ENCODE measurements around the gene SAMD4B.
"Not testable (repeated sequence)": the region's sequence is repeated elsewhere in the genome, so short reads cannot be mapped to it uniquely, and the experiment has no call there.

Gene SAMD4B

DNA sequence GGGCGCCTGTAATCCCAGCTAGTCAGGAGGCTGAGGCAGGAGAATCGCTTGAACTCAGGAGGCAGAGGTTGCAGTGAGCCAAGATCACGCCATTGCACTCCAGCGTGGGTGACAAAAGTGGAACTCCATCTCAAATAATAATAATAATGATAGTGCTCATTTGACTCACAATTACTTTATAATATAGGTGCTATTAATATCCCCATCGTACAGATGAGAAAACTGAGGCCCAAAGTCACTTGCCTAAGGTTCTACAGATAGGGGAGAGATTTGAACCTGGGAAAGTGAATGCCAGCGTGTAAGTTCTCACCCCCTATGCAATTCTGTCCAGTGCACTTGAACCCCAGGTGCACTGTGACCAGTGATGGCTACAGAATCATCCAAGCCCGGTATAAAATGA is 12.3 kb upstream of the SAMD4B start:
- no peaks in the 10 kb centered on the region for H3K36me3 Mint-ChIP-seq (ENCODE audit: low read depth)
- peaks cover 35% of the 10 kb centered on the region for H3K27me3 Mint-ChIP-seq (ENCODE audit: low read depth, poor library complexity)
- TF ChIP-seq, protein P1, sequence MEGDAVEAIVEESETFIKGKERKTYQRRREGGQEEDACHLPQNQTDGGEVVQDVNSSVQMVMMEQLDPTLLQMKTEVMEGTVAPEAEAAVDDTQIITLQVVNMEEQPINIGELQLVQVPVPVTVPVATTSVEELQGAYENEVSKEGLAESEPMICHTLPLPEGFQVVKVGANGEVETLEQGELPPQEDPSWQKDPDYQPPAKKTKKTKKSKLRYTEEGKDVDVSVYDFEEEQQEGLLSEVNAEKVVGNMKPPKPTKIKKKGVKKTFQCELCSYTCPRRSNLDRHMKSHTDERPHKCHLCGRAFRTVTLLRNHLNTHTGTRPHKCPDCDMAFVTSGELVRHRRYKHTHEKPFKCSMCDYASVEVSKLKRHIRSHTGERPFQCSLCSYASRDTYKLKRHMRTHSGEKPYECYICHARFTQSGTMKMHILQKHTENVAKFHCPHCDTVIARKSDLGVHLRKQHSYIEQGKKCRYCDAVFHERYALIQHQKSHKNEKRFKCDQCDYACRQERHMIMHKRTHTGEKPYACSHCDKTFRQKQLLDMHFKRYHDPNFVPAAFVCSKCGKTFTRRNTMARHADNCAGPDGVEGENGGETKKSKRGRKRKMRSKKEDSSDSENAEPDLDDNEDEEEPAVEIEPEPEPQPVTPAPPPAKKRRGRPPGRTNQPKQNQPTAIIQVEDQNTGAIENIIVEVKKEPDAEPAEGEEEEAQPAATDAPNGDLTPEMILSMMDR (IDR thresholded peaks at IDR 0.05) = no peak
- DNase-seq = no peak
- H3K4me3 Mint-ChIP-seq = no peak overlapping the region
- no peaks in the 10 kb centered on the region for H3K9me3 Mint-ChIP-seq
- H3K27ac Mint-ChIP-seq = no peak overlapping the region
- peaks cover 15% of the 10 kb centered on the region for H3K4me1 Mint-ChIP-seq

DNA sequence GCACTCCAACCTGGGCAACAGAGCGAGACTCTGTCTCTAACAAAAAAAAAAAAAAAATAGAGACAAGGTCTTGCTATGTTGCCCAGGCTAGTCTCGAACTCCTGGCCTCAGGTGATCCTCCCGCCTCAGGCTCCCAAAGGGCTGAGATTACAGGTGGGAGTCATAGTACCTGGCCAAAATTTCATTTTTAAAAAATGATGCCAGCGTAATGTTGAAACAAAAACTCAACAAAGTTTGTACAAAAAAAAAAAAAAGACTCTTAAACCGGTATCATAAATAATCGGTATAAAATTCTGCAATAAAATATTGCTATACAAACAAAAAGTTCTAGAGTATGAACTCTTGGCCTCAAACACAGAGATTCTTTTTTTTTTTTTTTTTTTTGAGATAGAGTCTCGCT is 9.9 kb upstream of the SAMD4B start:
- H3K27ac Mint-ChIP-seq = no peak overlapping the region
- TF ChIP-seq, protein P1 (IDR thresholded peaks at IDR 0.05) = no peak
- peaks cover 21% of the 10 kb centered on the region for H3K4me1 Mint-ChIP-seq
- no peak overlapping the region for H3K4me3 Mint-ChIP-seq
- no peaks in the 10 kb centered on the region for H3K36me3 Mint-ChIP-seq (ENCODE audit: low read depth)
- no peak for DNase-seq
- peaks cover 37% of the 10 kb centered on the region for H3K27me3 Mint-ChIP-seq (ENCODE audit: low read depth, poor library complexity)
- H3K9me3 Mint-ChIP-seq = no peaks in the 10 kb centered on the region

DNA sequence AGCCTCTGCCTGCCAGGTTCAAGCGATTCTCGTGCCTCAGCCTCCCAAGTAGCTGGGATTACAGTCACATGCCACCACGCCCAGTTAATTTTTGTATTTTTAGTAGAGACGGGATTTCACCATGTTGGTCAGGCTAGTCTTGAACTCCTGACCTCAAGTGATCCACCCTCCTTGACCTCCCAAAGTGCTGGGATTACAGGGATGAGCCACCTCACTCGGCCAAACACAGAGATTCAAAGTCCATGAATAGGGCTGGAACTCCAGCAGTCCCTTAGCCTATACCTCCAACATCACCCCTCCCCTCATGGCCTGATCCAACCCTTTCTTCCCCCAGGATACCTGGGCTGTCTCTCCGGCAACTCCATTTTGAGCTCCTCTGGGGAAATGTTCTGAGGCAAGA is 9.5 kb upstream of the SAMD4B start:
- not testable (repeated sequence) for H3K27ac Mint-ChIP-seq; H3K4me3 Mint-ChIP-seq; DNase-seq; H3K36me3 Mint-ChIP-seq (ENCODE audit: low read depth); H3K9me3 Mint-ChIP-seq
- peaks cover 41% of the 10 kb centered on the region for H3K27me3 Mint-ChIP-seq (ENCODE audit: low read depth, poor library complexity)
- H3K4me1 Mint-ChIP-seq = peaks cover 17% of the 10 kb centered on the region

DNA sequence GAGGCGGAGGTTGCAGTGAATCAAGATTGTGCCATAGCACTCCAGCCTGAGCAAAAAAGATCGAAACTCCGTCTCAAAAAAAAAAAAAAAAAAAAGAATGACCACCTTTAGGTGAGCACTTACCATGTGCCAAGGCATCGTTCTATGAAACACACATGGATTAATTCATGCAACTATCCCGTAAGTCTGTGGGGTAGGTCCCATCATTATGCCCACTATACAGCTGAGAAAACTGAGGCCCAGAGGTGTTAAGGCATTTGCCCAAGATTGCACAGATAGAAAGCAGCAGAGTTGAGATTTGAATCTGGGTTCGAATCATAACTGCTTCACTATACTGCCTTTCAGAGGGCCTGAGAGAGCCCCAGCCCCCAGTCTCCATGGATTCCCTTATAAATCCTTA is 8.7 kb upstream of the SAMD4B start:
- Mint-ChIP-seq H3K27ac (no peak overlapping the region), H3K4me1 (peaks cover 11% of the 10 kb centered on the region), H3K27me3 (ENCODE audit: low read depth, poor library complexity) (peaks cover 43% of the 10 kb centered on the region), H3K9me3 (no peaks in the 10 kb centered on the region), H3K36me3 (ENCODE audit: low read depth) (no peaks in the 10 kb centered on the region), H3K4me3 (no peak overlapping the region)
- TF ChIP-seq, protein P1 (IDR thresholded peaks at IDR 0.05) = no peak
- no peak for DNase-seq

DNA sequence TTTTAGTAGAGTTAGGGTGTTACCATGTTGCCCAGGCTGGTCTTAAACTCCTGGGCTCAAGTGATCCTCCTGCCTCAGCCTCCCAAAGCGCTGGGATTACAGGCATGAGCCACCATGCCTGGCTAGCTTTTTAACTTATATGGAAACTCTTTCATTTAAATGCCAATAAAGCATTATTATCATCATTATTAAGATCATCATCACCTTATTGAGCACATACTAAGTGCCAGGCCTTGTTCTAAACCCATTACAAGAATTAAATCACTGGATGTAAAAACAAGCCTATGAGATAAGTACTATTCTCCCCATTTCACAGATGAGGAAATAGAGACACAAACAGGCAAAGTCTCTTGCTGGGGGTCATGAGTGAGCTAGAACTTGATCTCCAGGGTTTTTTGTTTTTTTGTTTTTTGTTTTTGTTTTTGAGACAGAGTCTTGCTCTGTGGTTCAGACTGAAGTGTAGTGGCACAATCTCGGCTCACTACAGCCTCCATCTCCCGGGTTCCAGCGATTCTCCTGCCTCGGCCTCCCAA is 7.7 kb upstream of the SAMD4B start:
- TF ChIP-seq, protein P1 (IDR thresholded peaks at IDR 0.05) = no peak
- Mint-ChIP-seq H3K4me3 (no peak overlapping the region), H3K4me1 (peaks cover 11% of the 10 kb centered on the region), H3K27me3 (ENCODE audit: low read depth, poor library complexity) (peaks cover 41% of the 10 kb centered on the region), H3K27ac (no peak overlapping the region), H3K36me3 (ENCODE audit: low read depth) (no peaks in the 10 kb centered on the region), H3K9me3 (no peaks in the 10 kb centered on the region)
- DNase-seq = no peak

DNA sequence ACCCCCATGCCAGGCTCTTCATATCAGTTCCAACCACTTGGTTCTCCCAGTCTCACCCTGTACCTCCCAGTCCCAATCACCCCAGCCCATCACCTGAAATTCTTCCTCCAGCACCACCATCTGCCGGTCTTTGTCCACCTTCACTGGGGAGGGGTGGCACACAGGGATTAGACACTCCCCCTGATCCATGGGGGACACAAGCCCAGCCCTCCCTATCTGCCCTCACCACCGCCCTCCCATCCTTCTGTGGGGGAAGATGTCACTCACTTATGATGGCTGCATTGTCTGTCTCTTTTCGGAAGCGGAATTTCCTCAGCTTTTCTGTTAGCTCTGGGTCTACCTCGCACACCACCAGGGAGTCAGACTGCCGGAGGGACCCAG is 7.1 kb upstream of the SAMD4B start:
- H3K4me3 Mint-ChIP-seq = no peak overlapping the region
- TF ChIP-seq, protein P1 (IDR thresholded peaks at IDR 0.05) = no peak
- no peak overlapping the region for H3K27ac Mint-ChIP-seq
- no peaks in the 10 kb centered on the region for H3K36me3 Mint-ChIP-seq (ENCODE audit: low read depth)
- peaks cover 35% of the 10 kb centered on the region for H3K27me3 Mint-ChIP-seq (ENCODE audit: low read depth, poor library complexity)
- DNase-seq = no peak
- no peaks in the 10 kb centered on the region for H3K9me3 Mint-ChIP-seq
- H3K4me1 Mint-ChIP-seq = peaks cover 11% of the 10 kb centered on the region

Measured in nephron progenitor cell (in vitro differentiated cells).